ENCODE measurements around the gene SYNE4.

SYNE4 gene

GRCh38 chr19:36014012-36014924 is 5.7 kb upstream of the SYNE4 start, which contains the start of gene ALKBH6 (continued):
- TF ChIP-seq ZBTB44 (tag by site-specific recombination; IDR thresholded peaks at IDR 0.05) (no peak), ZNF664 (tag by site-specific recombination; IDR thresholded peaks at IDR 0.05) (no peak), CTCF (tag by site-specific recombination; IDR thresholded peaks at IDR 0.05) (peak; percentile 81), MZF1 (tag by site-specific recombination; IDR thresholded peaks at IDR 0.05; ENCODE audit: borderline replicate concordance) (peak; percentile 88), ZNF768 (tag by site-specific recombination; IDR thresholded peaks at IDR 0.05) (no peak), GLIS1 (tag by site-specific recombination; IDR thresholded peaks at IDR 0.05) (peak; percentile 62), GLI4 (tag by site-specific recombination; IDR thresholded peaks at IDR 0.05) (no peak), ZNF10 (tag by site-specific recombination; IDR thresholded peaks at IDR 0.05) (peak; percentile 97), ZNF157 (tag by site-specific recombination; IDR thresholded peaks at IDR 0.05) (no peak), ZNF266 (tag by site-specific recombination; IDR thresholded peaks at IDR 0.05; ENCODE audit: low read depth) (no peak), ZNF776 (tag by site-specific recombination; IDR thresholded peaks at IDR 0.05; ENCODE audit: borderline replicate concordance) (no peak), KLF1 (tag by site-specific recombination; IDR thresholded peaks at IDR 0.05) (peak; percentile 56; the same call in 1 of the 2 replicates), ZNF677 (tag by site-specific recombination; IDR thresholded peaks at IDR 0.05) (no peak), ZNF513 (tag by site-specific recombination; IDR thresholded peaks at IDR 0.05) (no peak), ZNF16 (tag by site-specific recombination; IDR thresholded peaks at IDR 0.05; ENCODE audit: low read depth) (no peak), ZNF146 (tag by site-specific recombination; IDR thresholded peaks at IDR 0.05) (no peak; the same call in 1 of the 2 replicates), MEIS1 (CRISPR knock-in tag; IDR thresholded peaks at IDR 0.05; ENCODE audit: borderline replicate concordance) (no peak), ZNF518A (tag by site-specific recombination; conservative IDR thresholded peaks at IDR 0.05; ENCODE audit: low read depth) (no peak), ZNF248 (tag by site-specific recombination; IDR thresholded peaks at IDR 0.05) (no peak), SALL2 (tag by site-specific recombination; IDR thresholded peaks at IDR 0.05; ENCODE audit: borderline replicate concordance) (no peak), ZNF561 (tag by site-specific recombination; IDR thresholded peaks at IDR 0.05; ENCODE audit: borderline replicate concordance) (peak; percentile 91), ZNF433 (tag by site-specific recombination; IDR thresholded peaks at IDR 0.05; ENCODE audit: low read depth) (no peak), ZNF747 (tag by site-specific recombination; IDR thresholded peaks at IDR 0.05) (no peak), ZSCAN5A (tag by site-specific recombination; IDR thresholded peaks at IDR 0.05) (no peak), HOXD13 (CRISPR knock-in tag; IDR thresholded peaks at IDR 0.05; ENCODE audit: borderline replicate concordance) (no peak), ZEB2 (tag by site-specific recombination; IDR thresholded peaks at IDR 0.05) (peak; percentile 78), BCL11A (tag by site-specific recombination; IDR thresholded peaks at IDR 0.05; ENCODE audit: low read depth) (peak; percentile 38; the same call in 1 of the 2 replicates), ZNF510 (tag by site-specific recombination; IDR thresholded peaks at IDR 0.05; ENCODE audit: insufficient replicate concordance) (no peak)

Measured in HEK293 (cell line).